ENCODE measurements around the gene EPHA1.

DNA sequence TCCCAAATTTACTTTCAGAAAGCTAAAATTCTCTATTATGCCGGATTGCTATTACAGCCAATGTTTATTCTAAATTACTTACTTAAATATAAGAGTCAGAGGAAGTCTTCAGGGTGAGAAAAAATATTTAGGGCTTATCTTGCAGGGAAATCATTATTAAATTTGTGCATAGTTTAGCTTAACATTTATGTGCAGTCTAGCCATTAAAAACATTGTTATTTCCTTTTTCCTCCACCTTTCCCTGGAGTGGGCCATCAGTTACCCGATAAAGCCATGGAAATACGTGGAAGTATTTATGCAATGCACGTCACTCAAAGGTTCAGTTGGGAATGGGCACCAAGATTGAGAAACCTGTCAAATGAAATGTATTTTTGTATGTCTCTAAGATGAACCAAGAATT is 25.1 kb upstream of the EPHA1 start:
- TF ChIP-seq, protein P1, sequence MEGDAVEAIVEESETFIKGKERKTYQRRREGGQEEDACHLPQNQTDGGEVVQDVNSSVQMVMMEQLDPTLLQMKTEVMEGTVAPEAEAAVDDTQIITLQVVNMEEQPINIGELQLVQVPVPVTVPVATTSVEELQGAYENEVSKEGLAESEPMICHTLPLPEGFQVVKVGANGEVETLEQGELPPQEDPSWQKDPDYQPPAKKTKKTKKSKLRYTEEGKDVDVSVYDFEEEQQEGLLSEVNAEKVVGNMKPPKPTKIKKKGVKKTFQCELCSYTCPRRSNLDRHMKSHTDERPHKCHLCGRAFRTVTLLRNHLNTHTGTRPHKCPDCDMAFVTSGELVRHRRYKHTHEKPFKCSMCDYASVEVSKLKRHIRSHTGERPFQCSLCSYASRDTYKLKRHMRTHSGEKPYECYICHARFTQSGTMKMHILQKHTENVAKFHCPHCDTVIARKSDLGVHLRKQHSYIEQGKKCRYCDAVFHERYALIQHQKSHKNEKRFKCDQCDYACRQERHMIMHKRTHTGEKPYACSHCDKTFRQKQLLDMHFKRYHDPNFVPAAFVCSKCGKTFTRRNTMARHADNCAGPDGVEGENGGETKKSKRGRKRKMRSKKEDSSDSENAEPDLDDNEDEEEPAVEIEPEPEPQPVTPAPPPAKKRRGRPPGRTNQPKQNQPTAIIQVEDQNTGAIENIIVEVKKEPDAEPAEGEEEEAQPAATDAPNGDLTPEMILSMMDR (conservative IDR thresholded peaks at IDR 0.05; ENCODE audit: low read depth, low read length): no peak
- no peak for TF ChIP-seq EZH2 (IDR thresholded peaks at IDR 0.05; ENCODE audit: borderline replicate concordance, low read depth, low read length, poor library complexity, severe bottlenecking)

Data from A673 (cell line).